Measurements from ENCODE around the gene VAV2.
A peak's percentile ranks its signal among the peaks of the same experiment; 100 is the strongest.

VAV2 gene

DNA sequence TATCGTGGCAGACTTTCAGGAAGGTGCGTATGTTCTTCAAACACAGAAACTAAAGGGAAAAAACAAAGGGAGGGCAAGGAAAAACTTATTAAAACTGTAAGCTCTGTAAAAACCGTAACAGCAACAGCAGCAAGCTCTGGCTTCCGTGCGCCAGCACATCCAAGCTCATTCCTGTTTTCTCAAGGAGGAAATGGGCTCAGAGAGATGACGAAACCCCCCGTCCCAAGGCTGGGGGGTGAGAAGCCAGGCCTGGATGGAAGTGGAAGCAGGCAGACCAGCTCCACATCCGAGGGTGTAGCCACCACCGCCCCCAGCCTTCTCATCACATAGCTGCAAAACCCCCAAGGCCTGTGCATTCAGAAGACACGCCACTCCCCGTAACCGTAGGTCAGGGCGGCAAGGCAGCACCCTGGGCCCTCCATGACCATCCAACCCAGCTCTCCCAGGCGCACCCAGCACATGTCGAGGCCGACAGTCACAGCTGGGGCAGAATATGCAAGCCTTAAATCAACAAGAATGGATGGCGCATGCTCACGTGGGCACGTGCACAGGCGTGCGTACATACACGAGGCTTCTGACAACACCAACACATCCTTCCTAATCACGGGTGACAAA is 52.8 kb downstream of the VAV2 start:
- TF ChIP-seq CTCF (conservative IDR thresholded peaks at IDR 0.05) (no peak), ZFX (IDR thresholded peaks at IDR 0.05) (no peak)
- no peak overlapping the region for H3K27ac ChIP-seq

DNA sequence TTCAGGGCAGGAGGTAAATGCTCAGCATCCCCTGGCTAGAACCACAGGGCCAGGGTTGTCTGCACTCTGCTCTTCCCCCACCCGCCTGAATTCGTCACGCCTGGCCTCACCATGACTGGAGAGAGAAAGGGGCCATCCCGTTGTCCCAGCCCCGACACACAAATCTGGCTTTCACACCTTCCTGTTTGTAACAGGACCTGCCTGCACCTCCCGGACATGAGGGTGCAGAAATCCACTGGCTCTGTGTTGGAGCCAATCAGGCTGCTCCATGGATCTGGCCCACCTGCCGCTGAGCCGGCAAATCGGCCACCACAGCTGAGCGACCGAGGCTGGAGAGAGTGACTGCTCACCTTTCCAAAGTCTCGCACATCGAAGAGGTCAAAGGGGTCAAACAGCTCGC is 53.4 kb downstream of the VAV2 start:
- no peak for TF ChIP-seq CTCF (conservative IDR thresholded peaks at IDR 0.05)
- TF ChIP-seq ZFX (IDR thresholded peaks at IDR 0.05), result no peak
- H3K27ac ChIP-seq, result no peak overlapping the region

- H3K27ac ChIP-seq, result no peak overlapping the region
- TF ChIP-seq CTCF (conservative IDR thresholded peaks at IDR 0.05), result no peak
Observed at GRCh38 chr9:133938086-133938485, 54.0 kb downstream of the VAV2 start.

GRCh38 chr9:133937120-133937519 is 55.0 kb downstream of the VAV2 start:
- TF ChIP-seq ZFX (IDR thresholded peaks at IDR 0.05), result no peak
- no peak for TF ChIP-seq CTCF (conservative IDR thresholded peaks at IDR 0.05)
- no peak overlapping the region for H3K27ac ChIP-seq

DNA sequence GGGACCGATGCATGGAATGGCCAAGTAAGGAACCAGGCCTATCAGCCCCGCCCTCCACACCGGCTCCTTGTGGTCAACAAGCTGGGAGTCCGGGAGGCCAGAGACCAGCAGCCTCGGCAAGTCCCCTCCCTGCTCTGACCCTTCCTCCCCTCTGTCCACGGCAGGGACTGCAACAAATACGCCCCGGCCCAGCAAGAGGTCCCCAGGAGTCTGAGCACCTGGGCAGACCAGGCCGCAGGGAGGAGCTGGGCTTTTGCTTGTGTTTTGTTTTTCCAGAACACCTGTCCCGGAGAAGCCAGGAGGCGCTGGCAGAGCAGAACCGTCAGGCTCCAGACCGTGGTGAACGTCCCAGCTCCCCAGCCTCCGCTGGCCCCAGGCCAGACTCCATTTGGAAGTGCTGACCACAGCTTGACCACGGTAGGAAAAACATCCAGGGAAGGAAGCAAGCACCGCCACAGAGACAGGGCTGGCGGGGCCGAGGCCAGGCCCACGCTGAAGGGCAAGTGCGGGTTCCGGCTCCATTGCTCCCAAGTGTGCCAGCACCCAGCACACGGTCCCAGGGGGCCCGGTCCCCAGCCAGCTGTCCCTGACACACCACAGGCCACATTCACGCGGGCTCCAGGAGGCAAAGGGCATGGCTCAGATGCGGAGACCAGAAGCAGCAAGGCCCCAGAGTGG is 56.7 kb downstream of the VAV2 start:
- no peak overlapping the region for H3K27ac ChIP-seq
- TF ChIP-seq CTCF (conservative IDR thresholded peaks at IDR 0.05), result no peak
- no peak for TF ChIP-seq ZFX (IDR thresholded peaks at IDR 0.05)

- TF ChIP-seq ZFX (IDR thresholded peaks at IDR 0.05) (no peak), CTCF (conservative IDR thresholded peaks at IDR 0.05) (no peak)
- no peak overlapping the region for H3K27ac ChIP-seq
Observed at GRCh38 chr9:133934482-133935232, 57.5 kb downstream of the VAV2 start.

DNA sequence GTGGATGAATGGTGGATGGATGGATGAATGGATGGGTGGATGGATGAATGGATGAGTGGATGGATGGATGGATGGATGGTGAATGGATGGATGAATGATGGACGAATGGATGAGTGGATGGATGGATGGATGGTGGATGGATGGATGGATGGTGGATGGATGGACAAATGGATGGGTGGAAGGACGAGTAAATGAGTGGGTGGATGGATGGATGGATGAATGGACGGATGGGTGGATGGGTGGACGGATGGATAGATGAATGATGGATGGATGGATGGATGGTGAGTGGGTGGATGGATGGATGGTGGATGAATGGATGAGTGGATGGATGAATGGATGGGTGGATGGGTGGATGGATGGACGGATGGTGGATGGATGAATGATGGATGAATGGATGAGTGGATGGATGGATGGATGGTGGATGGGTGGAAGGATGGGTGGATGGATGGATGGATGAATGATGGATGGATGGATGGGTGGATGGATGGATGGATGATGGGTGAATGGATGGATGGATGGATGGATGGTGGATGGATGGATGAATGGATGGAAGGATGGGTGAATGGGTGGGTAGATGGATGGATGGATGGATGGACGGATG is 58.6 kb downstream of the VAV2 start:
- H3K27ac ChIP-seq, result peak overlapping the region; percentile 82; the same call in 1 of the 2 replicates
- TF ChIP-seq CTCF (conservative IDR thresholded peaks at IDR 0.05) (no peak), ZFX (IDR thresholded peaks at IDR 0.05) (no peak)

All from C4-2B (cell line).